Measurements from ENCODE around the gene NANP.

GRCh38 chr20:25606094-25606695 lies 17.6 kb downstream of the NANP start:
- TF ChIP-seq, protein P1, sequence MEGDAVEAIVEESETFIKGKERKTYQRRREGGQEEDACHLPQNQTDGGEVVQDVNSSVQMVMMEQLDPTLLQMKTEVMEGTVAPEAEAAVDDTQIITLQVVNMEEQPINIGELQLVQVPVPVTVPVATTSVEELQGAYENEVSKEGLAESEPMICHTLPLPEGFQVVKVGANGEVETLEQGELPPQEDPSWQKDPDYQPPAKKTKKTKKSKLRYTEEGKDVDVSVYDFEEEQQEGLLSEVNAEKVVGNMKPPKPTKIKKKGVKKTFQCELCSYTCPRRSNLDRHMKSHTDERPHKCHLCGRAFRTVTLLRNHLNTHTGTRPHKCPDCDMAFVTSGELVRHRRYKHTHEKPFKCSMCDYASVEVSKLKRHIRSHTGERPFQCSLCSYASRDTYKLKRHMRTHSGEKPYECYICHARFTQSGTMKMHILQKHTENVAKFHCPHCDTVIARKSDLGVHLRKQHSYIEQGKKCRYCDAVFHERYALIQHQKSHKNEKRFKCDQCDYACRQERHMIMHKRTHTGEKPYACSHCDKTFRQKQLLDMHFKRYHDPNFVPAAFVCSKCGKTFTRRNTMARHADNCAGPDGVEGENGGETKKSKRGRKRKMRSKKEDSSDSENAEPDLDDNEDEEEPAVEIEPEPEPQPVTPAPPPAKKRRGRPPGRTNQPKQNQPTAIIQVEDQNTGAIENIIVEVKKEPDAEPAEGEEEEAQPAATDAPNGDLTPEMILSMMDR (IDR thresholded peaks at IDR 0.05) = no peak
- no peak for TF ChIP-seq POLR2A (IDR thresholded peaks at IDR 0.05)

Data from thyroid gland (tissue), 4 donors.